ENCODE results near the gene CFAP70. TPM values are rescaled to one million over a fixed set of nuclear protein-coding genes. Genes with fewer than 3 reads are reported as not detected.

Gene CFAP70
- total RNA-seq, 1 experiment from 2014 or later, result 3.4 TPM

Other genes starting within 250 kb of the CFAP70 start
- 3.4 and 4.7 TPM in 2 replicates for gene NUDT13, start 248.4 kb downstream of the CFAP70 start, total RNA-seq (2014; rRNA removed; shearing (Covaris generic); ENCODE audit: low replicate concordance)
- 44.6 and 45.7 TPM in 2 replicates for gene ECD, start 190.9 kb downstream of the CFAP70 start, total RNA-seq (2014; rRNA removed; shearing (Covaris generic); ENCODE audit: low replicate concordance)
- gene FAM149B1, start 190.7 kb downstream of the CFAP70 start, total RNA-seq (2014; rRNA removed; shearing (Covaris generic); ENCODE audit: low replicate concordance), result 11.1 and 11.5 TPM in 2 replicates
- gene DNAJC9, start 111.6 kb downstream of the CFAP70 start, total RNA-seq (2014; rRNA removed; shearing (Covaris generic); ENCODE audit: low replicate concordance), result 35.6 and 39.1 TPM in 2 replicates
- 67.5 and 86.6 TPM in 2 replicates for gene MRPS16, start 106.2 kb downstream of the CFAP70 start, total RNA-seq (2014; rRNA removed; shearing (Covaris generic); ENCODE audit: low replicate concordance)
- 84.4 and 96.7 TPM in 2 replicates for gene ANXA7, start 55.2 kb upstream of the CFAP70 start, total RNA-seq (2014; rRNA removed; shearing (Covaris generic); ENCODE audit: low replicate concordance)
- 0.41 TPM in 1 of 2 replicates, not detected in the other for gene MSS51, start 74.7 kb upstream of the CFAP70 start, total RNA-seq (2014; rRNA removed; shearing (Covaris generic); ENCODE audit: low replicate concordance)
- 1.5 and 2.6 TPM in 2 replicates for gene PPP3CB, start 137.2 kb upstream of the CFAP70 start, total RNA-seq (2014; rRNA removed; shearing (Covaris generic); ENCODE audit: low replicate concordance)
- 15.0 and 17.3 TPM in 2 replicates for gene USP54, start 232.5 kb upstream of the CFAP70 start, total RNA-seq (2014; rRNA removed; shearing (Covaris generic); ENCODE audit: low replicate concordance)